Liver (tissue), 3 donors: ENCODE results near the gene CPT1A.

ENCODE experiments used
- CTCF ChIP-seq: fragments of 150-350 bp; IDR thresholded peaks from 2 replicates; pipeline ENCODE4 v1.5.1; 2017; ENCODE audit warnings: improper control_type of control experiment, low read depth, low read length; ENCODE audit not compliant: missing input control
- JUND ChIP-seq, 2 donors: IDR thresholded peaks; 2 replicates each; pipeline ENCODE4 v1.6.1; 2016; ENCODE audit warnings: antibody characterized with exemption in 2 of 2
- TAF1 ChIP-seq: conservative IDR thresholded peaks from 2 replicates; pipeline ENCODE4 v1.6.1; 2016; ENCODE audit warnings: antibody characterized with exemption, mild to moderate bottlenecking
- YY1 ChIP-seq: IDR thresholded peaks from 2 replicates; pipeline ENCODE4 v1.6.1; 2016; ENCODE audit warnings: antibody characterized with exemption, mild to moderate bottlenecking
- TF ChIP-seq, protein P1 (sequence below): IDR thresholded peaks from 2 replicates; pipeline ENCODE4 v1.6.1; 2016; ENCODE audit warnings: antibody characterized with exemption, mild to moderate bottlenecking
- TF ChIP-seq, protein P2 (sequence below): IDR thresholded peaks from 2 replicates; pipeline ENCODE4 v1.6.1; 2016; ENCODE audit warnings: antibody characterized with exemption
- donor health status: healthy.
- donor health status: healthy.

GRCh38 chr11:68750195-68751003, 91.3 kb downstream of the CPT1A start:
- TF ChIP-seq CTCF (no peak), JUND (IDR thresholded peaks at IDR 0.05) (no peak), TAF1 (no peak), YY1 (no peak)
- TF ChIP-seq, protein P1, sequence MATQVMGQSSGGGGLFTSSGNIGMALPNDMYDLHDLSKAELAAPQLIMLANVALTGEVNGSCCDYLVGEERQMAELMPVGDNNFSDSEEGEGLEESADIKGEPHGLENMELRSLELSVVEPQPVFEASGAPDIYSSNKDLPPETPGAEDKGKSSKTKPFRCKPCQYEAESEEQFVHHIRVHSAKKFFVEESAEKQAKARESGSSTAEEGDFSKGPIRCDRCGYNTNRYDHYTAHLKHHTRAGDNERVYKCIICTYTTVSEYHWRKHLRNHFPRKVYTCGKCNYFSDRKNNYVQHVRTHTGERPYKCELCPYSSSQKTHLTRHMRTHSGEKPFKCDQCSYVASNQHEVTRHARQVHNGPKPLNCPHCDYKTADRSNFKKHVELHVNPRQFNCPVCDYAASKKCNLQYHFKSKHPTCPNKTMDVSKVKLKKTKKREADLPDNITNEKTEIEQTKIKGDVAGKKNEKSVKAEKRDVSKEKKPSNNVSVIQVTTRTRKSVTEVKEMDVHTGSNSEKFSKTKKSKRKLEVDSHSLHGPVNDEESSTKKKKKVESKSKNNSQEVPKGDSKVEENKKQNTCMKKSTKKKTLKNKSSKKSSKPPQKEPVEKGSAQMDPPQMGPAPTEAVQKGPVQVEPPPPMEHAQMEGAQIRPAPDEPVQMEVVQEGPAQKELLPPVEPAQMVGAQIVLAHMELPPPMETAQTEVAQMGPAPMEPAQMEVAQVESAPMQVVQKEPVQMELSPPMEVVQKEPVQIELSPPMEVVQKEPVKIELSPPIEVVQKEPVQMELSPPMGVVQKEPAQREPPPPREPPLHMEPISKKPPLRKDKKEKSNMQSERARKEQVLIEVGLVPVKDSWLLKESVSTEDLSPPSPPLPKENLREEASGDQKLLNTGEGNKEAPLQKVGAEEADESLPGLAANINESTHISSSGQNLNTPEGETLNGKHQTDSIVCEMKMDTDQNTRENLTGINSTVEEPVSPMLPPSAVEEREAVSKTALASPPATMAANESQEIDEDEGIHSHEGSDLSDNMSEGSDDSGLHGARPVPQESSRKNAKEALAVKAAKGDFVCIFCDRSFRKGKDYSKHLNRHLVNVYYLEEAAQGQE = no peak
- TF ChIP-seq, protein P2, sequence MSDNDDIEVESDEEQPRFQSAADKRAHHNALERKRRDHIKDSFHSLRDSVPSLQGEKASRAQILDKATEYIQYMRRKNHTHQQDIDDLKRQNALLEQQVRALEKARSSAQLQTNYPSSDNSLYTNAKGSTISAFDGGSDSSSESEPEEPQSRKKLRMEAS = no peak
